Smooth muscle cell (in vitro differentiated cells): ENCODE results near the gene CCDC69. TPM values are rescaled to one million over a fixed set of nuclear protein-coding genes. Genes with fewer than 3 reads are reported as not detected.

ENCODE experiments used
- DNase-seq: peaks from one replicate; lab custom pipeline; 2025; ENCODE audit not compliant: unreplicated experiment; lab: John Stamatoyannopoulos, UW
- H2AFZ ChIP-seq: fragments of 200-600 bp; sonication (generic); 2 replicates; pipeline ENCODE4 v1.6.0; 2016; ENCODE audit warnings: antibody characterized with exemption, low read depth, mild to moderate bottlenecking
- H3F3A ChIP-seq: fragments of 200-600 bp; sonication (generic); 2 replicates; pipeline ENCODE4 v1.6.0; 2017; ENCODE audit warnings: antibody characterized with exemption, low read depth
- H3K27ac ChIP-seq: fragments of 200-600 bp; sonication (generic); 2 replicates; pipeline ENCODE4 v1.5.1; 2016; ENCODE audit warnings: low read depth, mild to moderate bottlenecking
- H3K27me3 ChIP-seq: fragments of 200-600 bp; sonication (generic); 2 replicates; pipeline ENCODE4 v1.6.1; 2016; ENCODE audit warnings: low read depth, mild to moderate bottlenecking
- H3K36me3 ChIP-seq: fragments of 200-600 bp; sonication (generic); 2 replicates; pipeline ENCODE4 v1.5.1; 2016; ENCODE audit warnings: low read depth
- H3K4me1 ChIP-seq: fragments of 200-600 bp; sonication (generic); 2 replicates; pipeline ENCODE4 v1.5.1; 2016; ENCODE audit warnings: low read depth
- H3K4me2 ChIP-seq: fragments of 200-600 bp; sonication (generic); 2 replicates; pipeline ENCODE4 v1.6.0; 2016; ENCODE audit warnings: mild to moderate bottlenecking
- H3K4me3 ChIP-seq: fragments of 200-600 bp; sonication (generic); 2 replicates; pipeline ENCODE4 v1.5.1; 2016; ENCODE audit warnings: mild to moderate bottlenecking
- H3K79me2 ChIP-seq: fragments of 200-600 bp; sonication (generic); 2 replicates; pipeline ENCODE4 v1.6.0; 2016; ENCODE audit warnings: low read depth, mild to moderate bottlenecking
- H3K9ac ChIP-seq: fragments of 200-600 bp; sonication (generic); 2 replicates; pipeline ENCODE4 v1.6.0; 2016; ENCODE audit warnings: low read depth
- H3K9me3 ChIP-seq: fragments of 200-600 bp; sonication (generic); replicated peaks from 2 replicates; pipeline ENCODE4 v1.5.1; 2016; ENCODE audit warnings: low read depth
- H4K20me1 ChIP-seq: fragments of 200-600 bp; sonication (generic); 2 replicates; pipeline ENCODE4 v1.6.0; 2016; ENCODE audit warnings: low read depth
- WGBS: methylation state at CpG from one replicate; pipeline ENCODE4 v1.1.7; 2016; ENCODE audit warnings: low lambda C conversion rate; 5-methylcytosine and 5-hydroxymethylcytosine counted together
- polyA plus RNA-seq: library from polyadenylated mRNA; unstranded; fragments of >200 nt; fragmentation: Nextera tagmentation; extraction: Ambion mirVana; gene quantifications from 2 replicates; pipeline ENCODE4 v1.2.1, GENCODE V29; 2016
- total RNA-seq: library from RNA; depleted of rRNA; stranded (reverse); fragments of >200 nt; gene quantifications from 2 replicates; pipeline ENCODE4 v1.2.3, GENCODE V29; 2014
- TF ChIP-seq, protein P1 (sequence below): fragments of 200-600 bp; sonication (generic); IDR thresholded peaks from 2 replicates; pipeline ENCODE4 v1.5.1; 2017; ENCODE audit warnings: borderline replicate concordance, mild to moderate bottlenecking, antibody characterized with exemption; ENCODE audit not compliant: insufficient read depth, poor library complexity, severe bottlenecking

The CCDC69 gene
- total and polyA plus RNA-seq, 2 experiments from 2014 or later: 1.1 to 1.2 TPM

DNA sequence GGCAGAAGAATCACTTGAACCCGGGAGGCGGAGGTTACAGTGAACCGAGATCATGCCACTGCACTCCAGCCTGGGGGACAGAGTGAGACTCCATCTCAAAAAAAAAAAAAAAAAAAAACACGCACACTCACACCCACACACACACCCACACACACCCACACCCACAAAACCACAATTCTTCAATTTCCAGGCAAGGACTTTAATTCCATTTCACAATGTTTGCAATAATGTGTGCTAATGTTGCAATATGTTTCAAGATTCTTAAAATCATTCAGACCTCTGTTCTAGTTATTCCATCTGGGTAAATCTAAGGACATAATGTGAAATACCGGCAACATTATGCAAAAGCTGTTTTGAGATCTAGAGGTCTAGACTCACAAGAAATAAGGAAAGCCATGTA, 28.3 kb downstream of the CCDC69 start:
- Histone ChIP-seq H3F3A (no peaks in the 10 kb centered on the region), H3K9me3 (peaks cover 6% of the 10 kb centered on the region), H4K20me1 (no peaks in the 10 kb centered on the region), H3K9ac (no peak overlapping the region), H3K4me1 (no peaks in the 10 kb centered on the region), H3K4me2 (no peak overlapping the region), H3K27me3 (no peaks in the 10 kb centered on the region), H3K4me3 (no peak overlapping the region), H3K79me2 (no peaks in the 10 kb centered on the region), H3K36me3 (no peaks in the 10 kb centered on the region), H2AFZ (no peak overlapping the region), H3K27ac (no peak overlapping the region)
- 92% methylated on average over 5 of the region's 5 CpGs for WGBS
- DNase-seq: no peak
- TF ChIP-seq, protein P1, sequence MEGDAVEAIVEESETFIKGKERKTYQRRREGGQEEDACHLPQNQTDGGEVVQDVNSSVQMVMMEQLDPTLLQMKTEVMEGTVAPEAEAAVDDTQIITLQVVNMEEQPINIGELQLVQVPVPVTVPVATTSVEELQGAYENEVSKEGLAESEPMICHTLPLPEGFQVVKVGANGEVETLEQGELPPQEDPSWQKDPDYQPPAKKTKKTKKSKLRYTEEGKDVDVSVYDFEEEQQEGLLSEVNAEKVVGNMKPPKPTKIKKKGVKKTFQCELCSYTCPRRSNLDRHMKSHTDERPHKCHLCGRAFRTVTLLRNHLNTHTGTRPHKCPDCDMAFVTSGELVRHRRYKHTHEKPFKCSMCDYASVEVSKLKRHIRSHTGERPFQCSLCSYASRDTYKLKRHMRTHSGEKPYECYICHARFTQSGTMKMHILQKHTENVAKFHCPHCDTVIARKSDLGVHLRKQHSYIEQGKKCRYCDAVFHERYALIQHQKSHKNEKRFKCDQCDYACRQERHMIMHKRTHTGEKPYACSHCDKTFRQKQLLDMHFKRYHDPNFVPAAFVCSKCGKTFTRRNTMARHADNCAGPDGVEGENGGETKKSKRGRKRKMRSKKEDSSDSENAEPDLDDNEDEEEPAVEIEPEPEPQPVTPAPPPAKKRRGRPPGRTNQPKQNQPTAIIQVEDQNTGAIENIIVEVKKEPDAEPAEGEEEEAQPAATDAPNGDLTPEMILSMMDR: no peak

DNA sequence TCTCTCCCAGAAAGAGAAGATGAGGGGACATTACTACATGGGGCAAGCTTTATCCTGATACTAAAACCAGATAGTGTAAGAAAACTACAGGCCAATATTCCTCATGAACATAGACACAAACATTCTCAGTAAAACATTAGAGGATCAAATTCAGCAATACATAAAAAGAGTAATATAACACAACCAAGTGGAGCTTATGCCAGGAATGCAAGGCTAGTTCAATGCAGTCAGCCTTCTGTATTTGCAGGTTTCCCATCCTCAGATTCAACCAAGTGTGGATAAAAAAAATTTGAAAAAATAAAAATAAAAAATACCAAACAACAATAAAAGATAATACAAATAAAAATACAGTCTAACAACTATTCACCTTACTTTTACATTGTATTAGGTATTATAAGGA, 31.3 kb downstream of the CCDC69 start:
- Histone ChIP-seq H3K36me3 (no peaks in the 10 kb centered on the region), H3K4me1 (no peaks in the 10 kb centered on the region), H3K27me3 (no peaks in the 10 kb centered on the region), H3K4me3 (no peak overlapping the region), H4K20me1 (no peaks in the 10 kb centered on the region), H3K9me3 (peaks cover 6% of the 10 kb centered on the region), H3K27ac (no peak overlapping the region), H3F3A (no peaks in the 10 kb centered on the region), H3K4me2 (no peak overlapping the region), H3K9ac (no peak overlapping the region), H3K79me2 (no peaks in the 10 kb centered on the region), H2AFZ (no peak overlapping the region)
- TF ChIP-seq, protein P1: no peak
- DNase-seq: no peak

DNA sequence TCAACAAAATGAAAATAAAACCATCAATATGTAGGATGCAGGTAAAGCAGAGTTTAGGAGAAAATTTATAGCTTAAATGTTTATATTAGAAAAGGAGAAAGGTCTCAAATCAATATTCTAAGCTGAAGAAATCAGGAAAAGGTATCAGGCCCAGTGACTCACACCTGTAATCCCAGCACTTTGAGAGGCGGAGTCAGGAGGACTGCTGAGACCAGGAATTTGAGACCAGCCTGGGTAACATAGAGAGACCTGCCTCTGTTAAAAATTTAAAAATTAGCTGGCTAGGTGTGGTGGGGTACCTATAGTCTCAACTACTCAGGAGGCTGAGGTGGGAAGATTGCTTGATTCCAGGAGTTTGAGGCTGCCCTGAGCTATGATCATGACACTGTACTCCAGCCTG, 32.2 kb downstream of the CCDC69 start:
- TF ChIP-seq, protein P1: no peak
- no peaks in the 10 kb centered on the region for H3F3A ChIP-seq
- no peaks in the 10 kb centered on the region for H3K36me3 ChIP-seq
- H3K9me3 ChIP-seq: peaks cover 6% of the 10 kb centered on the region
- H3K9ac ChIP-seq: no peak overlapping the region
- H4K20me1 ChIP-seq: no peaks in the 10 kb centered on the region
- no peaks in the 10 kb centered on the region for H3K79me2 ChIP-seq
- no peak overlapping the region for H3K4me3 ChIP-seq
- no peak overlapping the region for H3K4me2 ChIP-seq
- no peak for DNase-seq
- WGBS: 92% methylated on average over 1 of the region's 1 CpG
- H3K4me1 ChIP-seq: no peaks in the 10 kb centered on the region
- H2AFZ ChIP-seq: no peak overlapping the region
- no peak overlapping the region for H3K27ac ChIP-seq
- no peaks in the 10 kb centered on the region for H3K27me3 ChIP-seq

- no peak overlapping the region for H2AFZ ChIP-seq
- H3K27ac ChIP-seq: no peak overlapping the region
- H4K20me1 ChIP-seq: no peaks in the 10 kb centered on the region
- no peaks in the 10 kb centered on the region for H3K4me1 ChIP-seq
- H3K79me2 ChIP-seq: no peaks in the 10 kb centered on the region
- H3K4me2 ChIP-seq: no peak overlapping the region
- H3K9ac ChIP-seq: no peak overlapping the region
- 88% methylated on average over 2 of the region's 2 CpGs for WGBS
- no peaks in the 10 kb centered on the region for H3K36me3 ChIP-seq
- TF ChIP-seq, protein P1: no peak
- peaks cover 6% of the 10 kb centered on the region for H3K9me3 ChIP-seq
- no peaks in the 10 kb centered on the region for H3F3A ChIP-seq
- H3K27me3 ChIP-seq: no peaks in the 10 kb centered on the region
- DNase-seq: no peak
- H3K4me3 ChIP-seq: no peak overlapping the region
Measured at GRCh38 chr5:151189151-151189550, 34.7 kb downstream of the CCDC69 start.
